NCI-H187 (cell line): ENCODE results near the gene CARD19.
"Not testable (repeated sequence)": the region's sequence is repeated elsewhere in the genome, so short reads cannot be mapped to it uniquely, and the experiment has no call there.

Experiments used
- DNase-seq, 2 experiments: peaks; one replicate each; lab custom pipeline; 2025; lab: John Stamatoyannopoulos, UW

The CARD19 gene

GRCh38 chr9:93107151-93107824 is 11.3 kb downstream of the CARD19 start:
- DNase-seq, result no peak

GRCh38 chr9:93107825-93108161 is 11.8 kb downstream of the CARD19 start:
- no peak for DNase-seq

GRCh38 chr9:93108291-93109041 is 12.4 kb downstream of the CARD19 start:
- no peak for DNase-seq

GRCh38 chr9:93110311-93110855 is 14.4 kb downstream of the CARD19 start:
- DNase-seq, result no peak

GRCh38 chr9:93111001-93111370 is 15.0 kb downstream of the CARD19 start:
- DNase-seq, result no peak

GRCh38 chr9:93111371-93112115 is 15.5 kb downstream of the CARD19 start:
- no peak for DNase-seq

- DNase-seq, result no peak
Measured at GRCh38 chr9:93112116-93112863, 16.3 kb downstream of the CARD19 start.

- DNase-seq, result no peak
Measured at GRCh38 chr9:93112864-93113389, 16.9 kb downstream of the CARD19 start.

GRCh38 chr9:93114169-93114983 is 18.4 kb downstream of the CARD19 start:
- DNase-seq, result no peak

GRCh38 chr9:93114984-93115335 is 18.9 kb downstream of the CARD19 start:
- no peak for DNase-seq

- no peak for DNase-seq
Measured at GRCh38 chr9:93115486-93116071, 19.6 kb downstream of the CARD19 start.

GRCh38 chr9:93116072-93116961 is 20.3 kb downstream of the CARD19 start:
- no peak for DNase-seq

GRCh38 chr9:93117521-93117920 is 21.5 kb downstream of the CARD19 start:
- DNase-seq, result not testable (repeated sequence)

- DNase-seq, result no peak
Measured at GRCh38 chr9:93117924-93118862, 22.2 kb downstream of the CARD19 start.

- no peak for DNase-seq
Measured at GRCh38 chr9:93118863-93119702, 23.1 kb downstream of the CARD19 start.

- no peak for DNase-seq
Measured at GRCh38 chr9:93119703-93119952, 23.6 kb downstream of the CARD19 start.

- no peak for DNase-seq
Measured at GRCh38 chr9:93119953-93120845, 24.2 kb downstream of the CARD19 start.
